Fibroblast of mammary gland (primary cell): Measurements from ENCODE around the gene AMER2.
A peak's percentile ranks its signal among the peaks of the same experiment; 100 is the strongest.

Source experiments
- DNase-seq: peaks from one replicate; pipeline ENCODE4 v3.0.0-alpha.2; 2010; ENCODE audit warnings: low read depth
- H3K4me3 ChIP-seq: 2 replicates; pipeline ENCODE4 v1.5.1; 2011; ENCODE audit warnings: low read depth, mild to moderate bottlenecking, low read length, moderate library complexity; ENCODE audit not compliant: control insufficient read depth
- CTCF ChIP-seq: conservative IDR thresholded peaks from 2 replicates; pipeline ENCODE4 v1.5.1; 2011; ENCODE audit warnings: low read depth, low read length, inconsistent platforms; ENCODE audit not compliant: control insufficient read depth, insufficient read depth

AMER2 gene

GRCh38 chr13:25213715-25214114 lies 41.6 kb upstream of the AMER2 start:
- TF ChIP-seq CTCF = no peak
- no peak overlapping the region for H3K4me3 ChIP-seq
- no peak for DNase-seq

- no peak overlapping the region for H3K4me3 ChIP-seq
- DNase-seq = no peak
- TF ChIP-seq CTCF = no peak
Observed at GRCh38 chr13:25210842-25211569, 38.9 kb upstream of the AMER2 start.

- DNase-seq = peak; percentile 42
- TF ChIP-seq CTCF = no peak
- no peak overlapping the region for H3K4me3 ChIP-seq
Observed at GRCh38 chr13:25207291-25207810, 35.3 kb upstream of the AMER2 start.

- H3K4me3 ChIP-seq = no peak overlapping the region
- DNase-seq = no peak
- TF ChIP-seq CTCF = no peak
Observed at GRCh38 chr13:25204863-25205262, 32.8 kb upstream of the AMER2 start.

GRCh38 chr13:25203127-25203740 lies 31.1 kb upstream of the AMER2 start:
- H3K4me3 ChIP-seq = no peak overlapping the region
- DNase-seq = no peak

GRCh38 chr13:25200783-25201182 lies 28.7 kb upstream of the AMER2 start:
- TF ChIP-seq CTCF = no peak
- no peak for DNase-seq

More at GRCh38 chr13:25203127-25203740, 31.1 kb upstream of the AMER2 start:
- no peak for TF ChIP-seq CTCF

GRCh38 chr13:25198647-25199046 lies 26.6 kb upstream of the AMER2 start:
- no peak for TF ChIP-seq CTCF
- DNase-seq = no peak

More at GRCh38 chr13:25200783-25201182, 28.7 kb upstream of the AMER2 start:
- H3K4me3 ChIP-seq = no peak overlapping the region

More at GRCh38 chr13:25198647-25199046, 26.6 kb upstream of the AMER2 start:
- no peak overlapping the region for H3K4me3 ChIP-seq
